GM12878 (cell line): ENCODE measurements around the gene PAFAH2.

Experiments
- CEBPB ChIP-seq, 2 experiments: fragments of 150-350 bp in 1 of 2; IDR thresholded peaks; 2 replicates each; pipeline ENCODE4 v1.6.1; 2012 to 2014; ENCODE audit warnings: low read depth in 2 of 2, low read length in 2 of 2, borderline replicate concordance in 1 of 2, inconsistent platforms in 1 of 2
- EZH2 ChIP-seq: IDR thresholded peaks from 2 replicates; pipeline ENCODE4 v1.6.1; 2012; ENCODE audit warnings: low read depth, mild to moderate bottlenecking, control low read depth, inconsistent platforms, low read length, borderline replicate concordance; ENCODE audit not compliant: control insufficient read depth
- MEF2B ChIP-seq: fragments of 450-650 bp; IDR thresholded peaks from 2 replicates; pipeline ENCODE4 v1.6.1; 2018; ENCODE audit warnings: mild to moderate bottlenecking, moderate library complexity; ENCODE audit not compliant: partially characterized antibody, poor library complexity, severe bottlenecking
- POLR2A ChIP-seq: IDR thresholded peaks from 2 replicates; pipeline ENCODE4 v1.6.1; 2011; ENCODE audit warnings: low read depth, mild to moderate bottlenecking, low read length
- POLR2AphosphoS5 ChIP-seq: IDR thresholded peaks from 2 replicates; pipeline ENCODE4 v1.6.1; 2011; ENCODE audit warnings: mild to moderate bottlenecking, low read length, inconsistent platforms
- RFX5 ChIP-seq: IDR thresholded peaks from 2 replicates; pipeline ENCODE4 v1.6.1; 2011; ENCODE audit warnings: low read depth, low read length, improper control_type of control experiment
- SP1 ChIP-seq: IDR thresholded peaks from one replicate; pipeline ENCODE4 v1.6.1; 2011; ENCODE audit warnings: low read depth, low read length
- USF1 ChIP-seq: IDR thresholded peaks from 2 replicates; pipeline ENCODE4 v1.6.1; 2011; ENCODE audit warnings: borderline replicate concordance, low read depth, mild to moderate bottlenecking, moderate library complexity, mixed read lengths, low read length; ENCODE audit not compliant: insufficient read depth; ENCODE audit errors: extremely low read length
- YY1 ChIP-seq: IDR thresholded peaks from 2 replicates; pipeline ENCODE4 v1.6.1; 2011; ENCODE audit warnings: low read depth, mild to moderate bottlenecking, low read length
- ZNF217 ChIP-seq: fragments of 450-650 bp; IDR thresholded peaks from 2 replicates; pipeline ENCODE4 v1.6.1; 2017; ENCODE audit warnings: antibody characterized with exemption, mild to moderate bottlenecking
- TF ChIP-seq, protein P1 (sequence below), 3 experiments: IDR thresholded peaks in 2 of 3; conservative IDR thresholded peaks in 1 of 3; 2 replicates each; pipeline ENCODE4 v1.5.1; 2011; ENCODE audit warnings: low read depth in 3 of 3, low read length in 3 of 3, mild to moderate bottlenecking in 3 of 3, control low read depth in 2 of 3, moderate library complexity in 2 of 3, inconsistent platforms in 1 of 3, mixed read lengths in 1 of 3; ENCODE audit not compliant: control insufficient read depth in 2 of 3, insufficient read depth in 1 of 3; ENCODE audit errors: extremely low read depth in 1 of 3
- TF ChIP-seq, protein P2 (sequence below): fragments of 450-650 bp; formaldehyde crosslinking; IDR thresholded peaks from 2 replicates; pipeline ENCODE4 v1.4.0; 2020; ENCODE audit warnings: mild to moderate bottlenecking, moderate library complexity

GRCh38 chr1:26020330-26020768, 22.5 kb upstream of the PAFAH2 start:
- TF ChIP-seq, protein P1, sequence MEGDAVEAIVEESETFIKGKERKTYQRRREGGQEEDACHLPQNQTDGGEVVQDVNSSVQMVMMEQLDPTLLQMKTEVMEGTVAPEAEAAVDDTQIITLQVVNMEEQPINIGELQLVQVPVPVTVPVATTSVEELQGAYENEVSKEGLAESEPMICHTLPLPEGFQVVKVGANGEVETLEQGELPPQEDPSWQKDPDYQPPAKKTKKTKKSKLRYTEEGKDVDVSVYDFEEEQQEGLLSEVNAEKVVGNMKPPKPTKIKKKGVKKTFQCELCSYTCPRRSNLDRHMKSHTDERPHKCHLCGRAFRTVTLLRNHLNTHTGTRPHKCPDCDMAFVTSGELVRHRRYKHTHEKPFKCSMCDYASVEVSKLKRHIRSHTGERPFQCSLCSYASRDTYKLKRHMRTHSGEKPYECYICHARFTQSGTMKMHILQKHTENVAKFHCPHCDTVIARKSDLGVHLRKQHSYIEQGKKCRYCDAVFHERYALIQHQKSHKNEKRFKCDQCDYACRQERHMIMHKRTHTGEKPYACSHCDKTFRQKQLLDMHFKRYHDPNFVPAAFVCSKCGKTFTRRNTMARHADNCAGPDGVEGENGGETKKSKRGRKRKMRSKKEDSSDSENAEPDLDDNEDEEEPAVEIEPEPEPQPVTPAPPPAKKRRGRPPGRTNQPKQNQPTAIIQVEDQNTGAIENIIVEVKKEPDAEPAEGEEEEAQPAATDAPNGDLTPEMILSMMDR (IDR thresholded peaks at IDR 0.05 in 2 of 3, conservative IDR thresholded peaks at IDR 0.05 in 1 of 3; ENCODE audit: control insufficient read depth in 2 of 3, extremely low read depth in 1 of 3, insufficient read depth in 1 of 3, low read depth in 3 of 3, low read length in 3 of 3) = no peak
- TF ChIP-seq POLR2A = no peak
- no peak for TF ChIP-seq ZNF217
- no peak for TF ChIP-seq SP1
- TF ChIP-seq POLR2AphosphoS5 = no peak
- no peak for TF ChIP-seq CEBPB (IDR thresholded peaks at IDR 0.05; ENCODE audit: borderline replicate concordance in 1 of 2, low read depth in 2 of 2, low read length in 2 of 2)
- TF ChIP-seq MEF2B = no peak
- TF ChIP-seq EZH2 = no peak
- no peak for TF ChIP-seq RFX5
- no peak for TF ChIP-seq YY1
- no peak for TF ChIP-seq USF1
- TF ChIP-seq, protein P2, sequence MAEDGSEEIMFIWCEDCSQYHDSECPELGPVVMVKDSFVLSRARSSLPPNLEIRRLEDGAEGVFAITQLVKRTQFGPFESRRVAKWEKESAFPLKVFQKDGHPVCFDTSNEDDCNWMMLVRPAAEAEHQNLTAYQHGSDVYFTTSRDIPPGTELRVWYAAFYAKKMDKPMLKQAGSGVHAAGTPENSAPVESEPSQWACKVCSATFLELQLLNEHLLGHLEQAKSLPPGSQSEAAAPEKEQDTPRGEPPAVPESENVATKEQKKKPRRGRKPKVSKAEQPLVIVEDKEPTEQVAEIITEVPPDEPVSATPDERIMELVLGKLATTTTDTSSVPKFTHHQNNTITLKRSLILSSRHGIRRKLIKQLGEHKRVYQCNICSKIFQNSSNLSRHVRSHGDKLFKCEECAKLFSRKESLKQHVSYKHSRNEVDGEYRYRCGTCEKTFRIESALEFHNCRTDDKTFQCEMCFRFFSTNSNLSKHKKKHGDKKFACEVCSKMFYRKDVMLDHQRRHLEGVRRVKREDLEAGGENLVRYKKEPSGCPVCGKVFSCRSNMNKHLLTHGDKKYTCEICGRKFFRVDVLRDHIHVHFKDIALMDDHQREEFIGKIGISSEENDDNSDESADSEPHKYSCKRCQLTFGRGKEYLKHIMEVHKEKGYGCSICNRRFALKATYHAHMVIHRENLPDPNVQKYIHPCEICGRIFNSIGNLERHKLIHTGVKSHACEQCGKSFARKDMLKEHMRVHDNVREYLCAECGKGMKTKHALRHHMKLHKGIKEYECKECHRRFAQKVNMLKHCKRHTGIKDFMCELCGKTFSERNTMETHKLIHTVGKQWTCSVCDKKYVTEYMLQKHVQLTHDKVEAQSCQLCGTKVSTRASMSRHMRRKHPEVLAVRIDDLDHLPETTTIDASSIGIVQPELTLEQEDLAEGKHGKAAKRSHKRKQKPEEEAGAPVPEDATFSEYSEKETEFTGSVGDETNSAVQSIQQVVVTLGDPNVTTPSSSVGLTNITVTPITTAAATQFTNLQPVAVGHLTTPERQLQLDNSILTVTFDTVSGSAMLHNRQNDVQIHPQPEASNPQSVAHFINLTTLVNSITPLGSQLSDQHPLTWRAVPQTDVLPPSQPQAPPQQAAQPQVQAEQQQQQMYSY (CRISPR knock-in tag) = no peak
